Measurements from ENCODE around the gene ENPP1. TPM values are rescaled to one million over a fixed set of nuclear protein-coding genes. Genes with fewer than 3 reads are reported as not detected.

The ENPP1 gene
- total RNA-seq, 1 donor from 2014 or later: 7.1 TPM

DNA sequence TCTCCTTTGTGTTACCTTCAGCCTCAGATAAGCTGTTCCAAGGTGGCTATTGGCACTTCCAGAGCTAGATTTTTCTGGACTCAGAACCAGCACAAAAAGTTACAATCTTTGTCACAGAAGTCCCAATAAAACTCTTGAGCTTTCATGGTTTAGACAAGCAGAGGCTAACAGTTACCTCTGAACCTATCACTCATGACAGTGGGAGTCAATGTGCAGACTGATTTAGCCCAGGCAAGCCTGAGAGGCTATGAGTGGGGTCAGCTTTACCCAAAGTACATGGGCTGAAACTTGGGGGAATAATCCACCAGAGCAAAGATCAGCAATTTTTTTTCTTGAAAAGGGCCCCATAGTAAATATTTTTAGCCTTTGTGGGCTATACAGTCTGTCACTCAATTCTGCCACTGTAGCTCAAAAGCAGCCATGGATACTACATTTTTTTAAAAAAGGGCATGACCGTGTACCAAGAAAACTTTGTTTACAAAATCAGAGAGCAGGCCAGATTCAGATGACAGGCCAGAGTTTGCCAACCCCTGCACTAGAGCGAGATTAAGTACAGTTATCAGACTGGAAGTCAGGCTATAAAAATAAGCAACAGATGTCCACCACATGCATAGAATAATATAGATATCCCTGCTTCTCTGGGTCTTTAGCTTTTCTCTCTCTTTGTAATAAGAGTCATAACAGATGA, 123.4 kb downstream of the ENPP1 start:
- Mint-ChIP-seq H3K9me3 (ENCODE audit: unreplicated experiment) (no peaks in the 10 kb centered on the region), H3K4me3 (ENCODE audit: unreplicated experiment) (no peak overlapping the region), H3K36me3 (ENCODE audit: low read depth, unreplicated experiment) (no peaks in the 10 kb centered on the region), H3K27ac (ENCODE audit: unreplicated experiment) (no peak overlapping the region), H3K4me1 (ENCODE audit: low read depth, unreplicated experiment) (no peaks in the 10 kb centered on the region), H3K27me3 (ENCODE audit: low read depth, unreplicated experiment) (no peaks in the 10 kb centered on the region)
- Histone ChIP-seq H4K20me1 (ENCODE audit: insufficient read depth, low read length) (no peaks in the 10 kb centered on the region), H3K27me3 (ENCODE audit: insufficient read depth, low read length) (no peaks in the 10 kb centered on the region), H3K4me3 (ENCODE audit: insufficient read depth, low read depth, low read length) (no peak overlapping the region), H2AFZ (ENCODE audit: low read depth, low read length) (no peak overlapping the region), H3K9me3 (ENCODE audit: insufficient read depth, low read depth, low read length) (no peaks in the 10 kb centered on the region), H3K36me3 (ENCODE audit: insufficient read depth, low read length) (no peaks in the 10 kb centered on the region), H3K4me1 (ENCODE audit: insufficient read depth, low read length) (peaks cover 2% of the 10 kb centered on the region), H3K9ac (ENCODE audit: low read length) (no peak overlapping the region), H3K79me2 (ENCODE audit: insufficient read depth, low read length) (no peaks in the 10 kb centered on the region), H3K27ac (ENCODE audit: low read depth, low read length) (no peak overlapping the region), H3K4me2 (ENCODE audit: low read length) (no peak overlapping the region)
- peak; percentile 29 for DNase-seq (ENCODE audit: low read depth)
- FAIRE-seq: no peak
- TF ChIP-seq, protein P1, sequence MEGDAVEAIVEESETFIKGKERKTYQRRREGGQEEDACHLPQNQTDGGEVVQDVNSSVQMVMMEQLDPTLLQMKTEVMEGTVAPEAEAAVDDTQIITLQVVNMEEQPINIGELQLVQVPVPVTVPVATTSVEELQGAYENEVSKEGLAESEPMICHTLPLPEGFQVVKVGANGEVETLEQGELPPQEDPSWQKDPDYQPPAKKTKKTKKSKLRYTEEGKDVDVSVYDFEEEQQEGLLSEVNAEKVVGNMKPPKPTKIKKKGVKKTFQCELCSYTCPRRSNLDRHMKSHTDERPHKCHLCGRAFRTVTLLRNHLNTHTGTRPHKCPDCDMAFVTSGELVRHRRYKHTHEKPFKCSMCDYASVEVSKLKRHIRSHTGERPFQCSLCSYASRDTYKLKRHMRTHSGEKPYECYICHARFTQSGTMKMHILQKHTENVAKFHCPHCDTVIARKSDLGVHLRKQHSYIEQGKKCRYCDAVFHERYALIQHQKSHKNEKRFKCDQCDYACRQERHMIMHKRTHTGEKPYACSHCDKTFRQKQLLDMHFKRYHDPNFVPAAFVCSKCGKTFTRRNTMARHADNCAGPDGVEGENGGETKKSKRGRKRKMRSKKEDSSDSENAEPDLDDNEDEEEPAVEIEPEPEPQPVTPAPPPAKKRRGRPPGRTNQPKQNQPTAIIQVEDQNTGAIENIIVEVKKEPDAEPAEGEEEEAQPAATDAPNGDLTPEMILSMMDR (IDR thresholded peaks at IDR 0.05; ENCODE audit: insufficient read depth, low read depth, low read length): no peak
- no peak for TF ChIP-seq EZH2 (IDR thresholded peaks at IDR 0.05; ENCODE audit: insufficient read depth, low read length)

DNA sequence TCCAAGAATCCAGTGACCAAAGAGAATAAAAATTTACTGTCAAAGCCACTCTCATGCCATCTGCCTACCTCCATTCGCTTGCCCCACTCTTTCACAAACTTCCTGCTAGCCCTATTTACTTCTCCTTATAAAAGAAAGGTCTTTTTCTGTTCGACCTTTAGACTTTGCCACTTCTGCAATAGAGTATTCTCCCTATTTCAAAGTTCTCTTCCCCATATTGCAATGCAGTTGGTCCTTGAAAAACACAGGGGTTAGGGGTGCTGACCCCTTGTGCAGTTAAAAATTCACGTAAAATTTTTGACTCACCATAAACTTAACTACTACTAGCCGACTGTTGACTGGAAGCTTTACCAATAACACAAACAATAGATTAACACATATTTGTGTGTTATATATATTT, 128.3 kb downstream of the ENPP1 start:
- no peaks in the 10 kb centered on the region for H3K9me3 Mint-ChIP-seq (ENCODE audit: unreplicated experiment)
- no peak for DNase-seq (ENCODE audit: low read depth)
- no peak overlapping the region for H3K4me3 Mint-ChIP-seq (ENCODE audit: unreplicated experiment)
- no peak overlapping the region for H3K4me2 ChIP-seq (ENCODE audit: low read length)
- peaks cover 12% of the 10 kb centered on the region for H3K4me1 ChIP-seq (ENCODE audit: insufficient read depth, low read length)
- no peak overlapping the region for H3K27ac ChIP-seq (ENCODE audit: low read depth, low read length)
- no peak overlapping the region for H3K27ac Mint-ChIP-seq (ENCODE audit: unreplicated experiment)
- no peaks in the 10 kb centered on the region for H3K79me2 ChIP-seq (ENCODE audit: insufficient read depth, low read length)
- H3K9me3 ChIP-seq (ENCODE audit: insufficient read depth, low read depth, low read length): no peaks in the 10 kb centered on the region
- no peaks in the 10 kb centered on the region for H4K20me1 ChIP-seq (ENCODE audit: insufficient read depth, low read length)
- no peaks in the 10 kb centered on the region for H3K27me3 Mint-ChIP-seq (ENCODE audit: low read depth, unreplicated experiment)
- FAIRE-seq: no peak
- TF ChIP-seq, protein P1 (IDR thresholded peaks at IDR 0.05; ENCODE audit: insufficient read depth, low read depth, low read length): no peak
- TF ChIP-seq EZH2 (IDR thresholded peaks at IDR 0.05; ENCODE audit: insufficient read depth, low read length): no peak
- H3K9ac ChIP-seq (ENCODE audit: low read length): no peak overlapping the region
- peaks cover 21% of the 10 kb centered on the region for H3K4me1 Mint-ChIP-seq (ENCODE audit: low read depth, unreplicated experiment)
- no peaks in the 10 kb centered on the region for H3K36me3 Mint-ChIP-seq (ENCODE audit: low read depth, unreplicated experiment)
- H3K27me3 ChIP-seq (ENCODE audit: insufficient read depth, low read length): no peaks in the 10 kb centered on the region
- H2AFZ ChIP-seq (ENCODE audit: low read depth, low read length): no peak overlapping the region
- H3K36me3 ChIP-seq (ENCODE audit: insufficient read depth, low read length): no peaks in the 10 kb centered on the region
- no peak overlapping the region for H3K4me3 ChIP-seq (ENCODE audit: insufficient read depth, low read depth, low read length)

DNA sequence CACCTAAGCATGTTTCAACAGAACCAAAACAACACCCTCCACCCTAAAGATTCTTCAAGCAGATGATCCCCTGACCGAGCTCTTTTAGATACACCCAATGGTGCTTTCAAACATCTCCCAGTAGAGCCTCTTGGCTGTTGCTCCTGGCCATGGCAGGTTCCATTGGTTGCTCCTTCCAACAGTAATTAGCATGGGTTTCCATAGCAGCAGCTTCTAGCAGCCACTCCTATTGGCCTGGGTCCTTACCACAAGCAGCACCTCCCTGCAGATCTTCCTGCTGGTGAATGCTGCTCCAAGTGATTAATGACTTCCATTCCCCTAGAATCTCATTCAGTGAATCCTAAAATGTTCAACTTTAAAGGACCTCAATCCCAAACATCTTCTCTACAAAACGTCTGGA, 129.4 kb downstream of the ENPP1 start:
- Histone ChIP-seq H3K4me2 (ENCODE audit: low read length) (peak overlapping the region; percentile 35), H3K27me3 (ENCODE audit: insufficient read depth, low read length) (no peaks in the 10 kb centered on the region), H3K9me3 (ENCODE audit: insufficient read depth, low read depth, low read length) (no peaks in the 10 kb centered on the region), H3K9ac (ENCODE audit: low read length) (no peak overlapping the region), H3K4me1 (ENCODE audit: insufficient read depth, low read length) (peaks cover 12% of the 10 kb centered on the region), H2AFZ (ENCODE audit: low read depth, low read length) (no peak overlapping the region), H3K79me2 (ENCODE audit: insufficient read depth, low read length) (no peaks in the 10 kb centered on the region), H4K20me1 (ENCODE audit: insufficient read depth, low read length) (no peaks in the 10 kb centered on the region), H3K27ac (ENCODE audit: low read depth, low read length) (no peak overlapping the region), H3K36me3 (ENCODE audit: insufficient read depth, low read length) (no peaks in the 10 kb centered on the region), H3K4me3 (ENCODE audit: insufficient read depth, low read depth, low read length) (no peak overlapping the region)
- FAIRE-seq (no peak), DNase-seq (ENCODE audit: low read depth) (peak; percentile 73)
- no peaks in the 10 kb centered on the region for H3K36me3 Mint-ChIP-seq (ENCODE audit: low read depth, unreplicated experiment)
- no peak overlapping the region for H3K4me3 Mint-ChIP-seq (ENCODE audit: unreplicated experiment)
- H3K27ac Mint-ChIP-seq (ENCODE audit: unreplicated experiment): no peak overlapping the region
- no peak for TF ChIP-seq EZH2 (IDR thresholded peaks at IDR 0.05; ENCODE audit: insufficient read depth, low read length)
- TF ChIP-seq, protein P1 (IDR thresholded peaks at IDR 0.05; ENCODE audit: insufficient read depth, low read depth, low read length): no peak
- no peaks in the 10 kb centered on the region for H3K9me3 Mint-ChIP-seq (ENCODE audit: unreplicated experiment)
- H3K27me3 Mint-ChIP-seq (ENCODE audit: low read depth, unreplicated experiment): no peaks in the 10 kb centered on the region
- H3K4me1 Mint-ChIP-seq (ENCODE audit: low read depth, unreplicated experiment): peaks cover 21% of the 10 kb centered on the region
